ENCODE data around the gene NMNAT3. TPM values are rescaled to one million over a fixed set of nuclear protein-coding genes. Genes with fewer than 3 reads are reported as not detected.
A peak's percentile ranks its signal among the peaks of the same experiment; 100 is the strongest.

The NMNAT3 gene
- total RNA-seq, 1 donor from 2014 or later: 10.7 TPM

DNA sequence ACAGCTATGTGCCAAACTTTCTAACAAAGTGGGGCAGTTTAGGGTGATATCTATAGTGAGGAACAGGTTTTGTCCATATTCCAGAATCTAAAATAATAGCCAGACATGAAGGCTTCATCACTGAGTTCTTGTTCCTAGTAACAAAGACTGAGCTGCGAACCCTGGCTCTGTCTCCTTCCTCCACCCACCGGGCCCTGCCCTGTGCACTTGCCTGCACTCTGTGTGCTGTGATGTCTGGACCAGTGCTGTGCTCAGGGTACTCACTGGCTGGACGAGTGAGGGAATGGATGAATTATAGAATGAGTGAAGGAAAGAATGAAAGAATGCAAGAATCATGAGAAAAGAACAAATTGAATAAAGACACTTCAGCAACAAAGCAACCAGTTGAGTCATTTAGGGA is 8.9 kb upstream of the NMNAT3 start:
- Histone ChIP-seq H3K36me3 (no peaks in the 10 kb centered on the region), H3K27ac (replicated peaks) (no peak overlapping the region), H3K4me3 (no peak overlapping the region), H3K27me3 (ENCODE audit: low read depth) (peaks cover 18% of the 10 kb centered on the region), H3K4me1 (no peaks in the 10 kb centered on the region), H3K9me3 (replicated peaks) (peaks cover 4% of the 10 kb centered on the region)
- TF ChIP-seq CTCF (IDR thresholded peaks at IDR 0.05; ENCODE audit: borderline replicate concordance): no peak
- intact Hi-C loops (cut with micrococcal nuclease): no loop called here
- DNase-seq: no peak

DNA sequence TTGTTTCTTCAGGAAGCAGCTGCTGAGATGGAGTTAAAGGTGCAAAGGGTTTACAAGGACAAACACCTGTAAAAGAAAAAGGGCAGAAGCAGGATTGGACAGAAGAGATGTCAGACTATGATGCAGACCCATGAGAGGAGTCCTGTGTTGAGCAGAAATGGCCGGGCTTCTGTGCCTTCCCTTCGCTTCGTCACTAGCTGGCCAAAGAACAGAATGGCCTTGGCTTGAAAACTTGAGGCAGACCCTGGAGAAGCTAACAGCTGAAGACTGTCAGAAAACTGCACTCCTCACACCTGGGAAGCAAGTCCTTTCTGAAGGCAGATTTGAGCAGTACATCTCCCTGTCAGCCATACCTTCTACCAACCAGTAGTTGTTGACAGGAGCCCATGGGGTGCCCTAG is 8.4 kb upstream of the NMNAT3 start:
- Histone ChIP-seq H3K36me3 (no peaks in the 10 kb centered on the region), H3K27ac (replicated peaks) (no peak overlapping the region), H3K27me3 (ENCODE audit: low read depth) (peaks cover 18% of the 10 kb centered on the region), H3K9me3 (replicated peaks) (peaks cover 4% of the 10 kb centered on the region), H3K4me3 (no peak overlapping the region), H3K4me1 (no peaks in the 10 kb centered on the region)
- no peak for DNase-seq
- intact Hi-C loops (cut with micrococcal nuclease): no loop called here
- TF ChIP-seq CTCF (IDR thresholded peaks at IDR 0.05; ENCODE audit: borderline replicate concordance): no peak

GRCh38 chr3:139679220-139679775 is 1.5 kb upstream of the NMNAT3 start:
- DNase-seq: no peak
- intact Hi-C loops (cut with micrococcal nuclease): no loop called here
- Histone ChIP-seq H3K4me1 (peaks cover 15% of the 10 kb centered on the region), H3K27ac (replicated peaks) (no peak overlapping the region), H3K9me3 (replicated peaks) (peaks cover under 1% of the 10 kb centered on the region), H3K27me3 (ENCODE audit: low read depth) (no peaks in the 10 kb centered on the region), H3K36me3 (no peaks in the 10 kb centered on the region), H3K4me3 (no peak overlapping the region)
- no peak for TF ChIP-seq CTCF (IDR thresholded peaks at IDR 0.05; ENCODE audit: borderline replicate concordance)

GRCh38 chr3:139676632-139677387 is 962 bp downstream of the NMNAT3 start:
- H3K27me3 ChIP-seq (ENCODE audit: low read depth): no peaks in the 10 kb centered on the region
- intact Hi-C loops (cut with micrococcal nuclease): no loop called here
- DNase-seq: no peak
- H3K4me3 ChIP-seq: peak overlapping the region; percentile 77
- no peaks in the 10 kb centered on the region for H3K36me3 ChIP-seq
- H3K4me1 ChIP-seq: peaks cover 15% of the 10 kb centered on the region
- no peaks in the 10 kb centered on the region for H3K9me3 ChIP-seq (replicated peaks)
- no peak overlapping the region for H3K27ac ChIP-seq (replicated peaks)
- TF ChIP-seq CTCF (IDR thresholded peaks at IDR 0.05; ENCODE audit: borderline replicate concordance): no peak

GRCh38 chr3:139676108-139676507 is 1.7 kb downstream of the NMNAT3 start:
- Histone ChIP-seq H3K36me3 (no peaks in the 10 kb centered on the region), H3K4me1 (peaks cover 15% of the 10 kb centered on the region), H3K27ac (replicated peaks) (no peak overlapping the region), H3K27me3 (ENCODE audit: low read depth) (no peaks in the 10 kb centered on the region), H3K4me3 (no peak overlapping the region), H3K9me3 (replicated peaks) (no peaks in the 10 kb centered on the region)
- DNase-seq: no peak
- TF ChIP-seq CTCF (IDR thresholded peaks at IDR 0.05; ENCODE audit: borderline replicate concordance): no peak
- intact Hi-C loops (cut with micrococcal nuclease): no loop called here

Data from left ventricle myocardium inferior (tissue), 1 donor.